ENCODE data around the gene CHRNG.

- no peak for TF ChIP-seq CTCF (conservative IDR thresholded peaks at IDR 0.05 in 1 of 2, IDR thresholded peaks at IDR 0.05 in 1 of 2; ENCODE audit: low read depth in 1 of 2, low read length in 2 of 2)
- no peak for TF ChIP-seq EZH2 (IDR thresholded peaks at IDR 0.05; ENCODE audit: low read length, missing control alignments)
These were observed 5.2 kb downstream of the CHRNG start for GRCh38 chr2:232544674-232545073.
